Measurements from ENCODE around the gene VAMP8. TPM values are rescaled to one million over a fixed set of nuclear protein-coding genes. Genes with fewer than 3 reads are reported as not detected.
"Not testable (repeated sequence)": the region's sequence is repeated elsewhere in the genome, so short reads cannot be mapped to it uniquely, and the experiment has no call there.

Gene VAMP8
- total RNA-seq, 1 donor from 2014 or later, result 86.1 TPM

DNA sequence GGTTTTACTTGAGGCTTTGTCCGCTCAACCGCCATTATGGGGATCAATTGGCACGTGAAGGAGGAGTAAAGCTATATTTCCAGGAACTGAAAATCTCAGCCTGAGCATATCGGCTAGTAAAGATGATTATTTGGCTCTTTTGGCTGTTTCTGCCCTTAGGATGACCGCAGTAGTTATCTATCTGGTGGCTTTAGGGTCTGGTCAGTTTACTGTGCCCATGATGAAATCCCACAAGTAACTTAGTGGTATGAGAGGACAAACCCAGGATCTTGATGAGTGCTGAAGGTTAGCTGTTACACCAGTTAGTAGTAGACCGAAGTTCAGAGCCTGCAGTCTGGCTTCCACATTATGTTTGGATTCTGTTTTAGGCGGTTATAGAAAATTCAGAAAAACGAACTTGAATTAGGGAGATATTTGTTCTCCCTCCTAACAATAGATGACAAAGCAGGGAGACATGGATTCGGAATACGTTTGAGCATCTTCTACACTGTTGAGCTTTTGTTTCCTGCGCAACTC is 37.2 kb upstream of the VAMP8 start:
- intact Hi-C loops (cut with micrococcal nuclease), result no loop called here
- H3K4me1 Mint-ChIP-seq (ENCODE audit: low read depth), result peaks cover 63% of the 10 kb centered on the region
- H3K27me3 Mint-ChIP-seq (ENCODE audit: insufficient read depth), result no peaks in the 10 kb centered on the region
- peak overlapping the region; percentile 99 for H3K4me3 Mint-ChIP-seq
- peaks cover 58% of the 10 kb centered on the region for H3K36me3 Mint-ChIP-seq (ENCODE audit: low read depth)
- DNase-seq (ENCODE audit: low spot score), result no peak
- H3K9me3 Mint-ChIP-seq, result no peaks in the 10 kb centered on the region
- H3K27ac Mint-ChIP-seq, result peak overlapping the region; percentile 89

- intact Hi-C loops (cut with micrococcal nuclease), result no loop called here
- Mint-ChIP-seq H3K4me1 (ENCODE audit: low read depth) (peaks cover 62% of the 10 kb centered on the region), H3K4me3 (peak overlapping the region; percentile 99), H3K27ac (no peak overlapping the region), H3K27me3 (ENCODE audit: insufficient read depth) (no peaks in the 10 kb centered on the region), H3K36me3 (ENCODE audit: low read depth) (peaks cover 63% of the 10 kb centered on the region), H3K9me3 (no peaks in the 10 kb centered on the region)
- no peak for DNase-seq (ENCODE audit: low spot score)
These were observed 36.1 kb upstream of the VAMP8 start for GRCh38 chr2:85541262-85541661.

GRCh38 chr2:85541753-85542457 is 35.5 kb upstream of the VAMP8 start:
- DNase-seq (ENCODE audit: low spot score), result no peak
- peaks cover 66% of the 10 kb centered on the region for H3K36me3 Mint-ChIP-seq (ENCODE audit: low read depth)
- peak overlapping the region; percentile 99 for H3K4me3 Mint-ChIP-seq
- no peaks in the 10 kb centered on the region for H3K27me3 Mint-ChIP-seq (ENCODE audit: insufficient read depth)
- H3K4me1 Mint-ChIP-seq (ENCODE audit: low read depth), result peaks cover 56% of the 10 kb centered on the region
- peak overlapping the region; percentile 4 for H3K27ac Mint-ChIP-seq
- intact Hi-C loops (cut with micrococcal nuclease), result no loop called here
- H3K9me3 Mint-ChIP-seq, result no peaks in the 10 kb centered on the region

- H3K4me3 Mint-ChIP-seq, result peak overlapping the region; percentile 99
- no peak for DNase-seq (ENCODE audit: low spot score)
- no peaks in the 10 kb centered on the region for H3K27me3 Mint-ChIP-seq (ENCODE audit: insufficient read depth)
- H3K4me1 Mint-ChIP-seq (ENCODE audit: low read depth), result peaks cover 47% of the 10 kb centered on the region
- H3K36me3 Mint-ChIP-seq (ENCODE audit: low read depth), result peaks cover 68% of the 10 kb centered on the region
- H3K27ac Mint-ChIP-seq, result peak overlapping the region; percentile 4
- H3K9me3 Mint-ChIP-seq, result no peaks in the 10 kb centered on the region
- intact Hi-C loops (cut with micrococcal nuclease), result no loop called here
These were observed 34.6 kb upstream of the VAMP8 start for GRCh38 chr2:85542777-85543176.

DNA sequence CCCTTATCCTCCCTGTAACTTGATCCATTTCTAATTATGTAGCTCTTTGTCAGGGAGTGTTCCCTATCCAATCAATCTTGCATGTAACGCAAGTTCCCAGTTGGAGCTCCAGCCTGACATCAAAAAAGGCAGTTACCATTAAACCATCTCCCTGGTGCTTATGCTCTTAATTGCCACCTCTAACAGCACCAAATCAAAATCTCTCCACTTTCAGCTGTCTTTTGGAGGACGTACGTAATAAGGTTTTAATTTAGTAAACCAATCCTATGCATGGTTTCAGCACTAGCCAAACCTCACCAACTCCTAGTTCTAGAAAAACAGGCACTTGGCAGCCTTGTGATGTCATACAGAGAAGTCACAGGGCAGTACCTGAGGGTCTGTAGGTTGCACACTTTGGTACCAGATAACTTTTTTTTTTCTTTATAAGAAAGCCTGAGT is 33.1 kb upstream of the VAMP8 start:
- intact Hi-C loops (cut with micrococcal nuclease), result not testable (repeated sequence)

DNA sequence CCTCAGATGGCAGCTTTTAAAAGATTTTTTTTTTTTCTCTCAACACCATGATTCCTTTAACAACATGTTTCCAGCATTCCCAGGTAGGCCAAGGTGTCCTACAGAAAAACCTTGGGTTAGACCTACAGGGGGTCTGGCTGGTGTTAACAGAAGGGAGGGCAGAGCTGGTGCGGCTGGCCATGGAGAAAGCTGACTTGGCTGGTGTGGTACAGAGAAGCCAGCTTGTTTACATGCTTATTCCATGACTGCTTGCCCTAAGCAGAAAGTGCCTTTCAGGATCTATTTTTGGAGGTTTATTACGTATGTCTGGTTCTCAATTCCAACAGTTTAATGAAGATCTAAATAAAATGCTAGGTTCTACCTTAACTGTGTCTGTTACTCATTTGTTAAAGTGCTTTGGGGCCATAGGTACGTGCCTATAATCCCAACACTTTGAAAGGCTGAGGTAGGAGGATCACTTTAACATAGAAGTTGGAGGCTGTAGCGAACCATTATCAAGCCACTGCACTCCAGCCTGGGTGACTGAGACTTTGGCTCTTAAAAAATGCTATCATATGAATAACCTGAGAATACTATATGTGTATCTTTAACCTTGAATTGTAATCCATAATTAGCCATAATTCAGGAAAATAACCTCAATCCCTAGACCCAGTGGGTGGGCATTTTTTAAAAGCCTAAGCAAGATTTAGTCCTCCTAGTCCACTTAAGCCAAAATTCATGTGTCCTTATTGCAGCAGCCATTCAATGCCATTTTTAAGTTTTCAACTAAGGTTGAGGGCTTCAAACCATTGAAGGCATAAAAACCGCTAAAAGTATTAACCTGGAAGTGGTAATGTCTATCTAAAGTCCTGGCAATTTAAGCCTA is 32.2 kb upstream of the VAMP8 start:
- H3K9me3 Mint-ChIP-seq; DNase-seq (ENCODE audit: low spot score); H3K4me3 Mint-ChIP-seq; intact Hi-C loops (cut with micrococcal nuclease); H3K27ac Mint-ChIP-seq; H3K27me3 Mint-ChIP-seq (ENCODE audit: insufficient read depth): not testable (repeated sequence)
- H3K36me3 Mint-ChIP-seq (ENCODE audit: low read depth), result peaks cover 70% of the 10 kb centered on the region
- H3K4me1 Mint-ChIP-seq (ENCODE audit: low read depth), result peaks cover 42% of the 10 kb centered on the region

More for the DNA sequence above, 33.1 kb upstream of the VAMP8 start:
- H3K27me3 Mint-ChIP-seq (ENCODE audit: insufficient read depth); H3K9me3 Mint-ChIP-seq; DNase-seq (ENCODE audit: low spot score): not testable (repeated sequence)
- Mint-ChIP-seq H3K4me1 (ENCODE audit: low read depth) (peaks cover 43% of the 10 kb centered on the region), H3K4me3 (peak overlapping the region; percentile 33), H3K36me3 (ENCODE audit: low read depth) (peaks cover 73% of the 10 kb centered on the region), H3K27ac (peak overlapping the region; percentile 8)

DNA sequence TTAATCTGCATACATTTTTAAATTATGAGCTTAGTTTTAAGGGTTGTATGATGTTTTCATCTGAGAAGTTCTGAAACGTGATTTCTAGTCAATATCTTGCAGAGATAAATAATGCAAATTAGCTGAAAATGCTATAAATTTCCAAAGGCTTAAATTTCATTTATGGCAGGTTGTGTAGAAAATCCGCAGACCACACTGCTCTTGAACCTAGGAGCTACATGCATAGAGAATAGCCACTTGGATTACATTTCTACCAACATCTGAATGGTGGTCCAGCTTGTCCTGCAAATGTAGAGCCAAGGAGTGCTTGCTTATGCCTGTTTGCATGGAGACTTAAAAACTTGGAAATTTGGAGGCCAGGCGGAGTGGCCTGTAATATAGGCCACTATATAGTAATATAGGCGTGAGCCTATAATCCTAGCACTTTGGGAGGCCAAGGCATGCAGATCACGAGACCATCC is 31.6 kb upstream of the VAMP8 start:
- H3K9me3 Mint-ChIP-seq, result no peaks in the 10 kb centered on the region
- H3K27me3 Mint-ChIP-seq (ENCODE audit: insufficient read depth), result no peaks in the 10 kb centered on the region
- intact Hi-C loops (cut with micrococcal nuclease), result no loop called here
- DNase-seq (ENCODE audit: low spot score), result no peak
- H3K4me3 Mint-ChIP-seq, result no peak overlapping the region
- peaks cover 35% of the 10 kb centered on the region for H3K4me1 Mint-ChIP-seq (ENCODE audit: low read depth)
- no peak overlapping the region for H3K27ac Mint-ChIP-seq
- peaks cover 67% of the 10 kb centered on the region for H3K36me3 Mint-ChIP-seq (ENCODE audit: low read depth)

- Mint-ChIP-seq H3K4me3 (no peak overlapping the region), H3K9me3 (no peaks in the 10 kb centered on the region), H3K4me1 (ENCODE audit: low read depth) (peaks cover 25% of the 10 kb centered on the region), H3K27me3 (ENCODE audit: insufficient read depth) (no peaks in the 10 kb centered on the region), H3K27ac (peak overlapping the region; percentile 51), H3K36me3 (ENCODE audit: low read depth) (peaks cover 64% of the 10 kb centered on the region)
- intact Hi-C loops (cut with micrococcal nuclease), result no loop called here
- no peak for DNase-seq (ENCODE audit: low spot score)
These were observed 30.1 kb upstream of the VAMP8 start for GRCh38 chr2:85547089-85547858.

- intact Hi-C loops (cut with micrococcal nuclease), result no loop called here
- Mint-ChIP-seq H3K27ac (peak overlapping the region; percentile 49), H3K36me3 (ENCODE audit: low read depth) (peaks cover 57% of the 10 kb centered on the region), H3K9me3 (no peaks in the 10 kb centered on the region), H3K4me3 (no peak overlapping the region), H3K4me1 (ENCODE audit: low read depth) (peaks cover 20% of the 10 kb centered on the region), H3K27me3 (ENCODE audit: insufficient read depth) (no peaks in the 10 kb centered on the region)
- DNase-seq (ENCODE audit: low spot score), result no peak
These were observed 29.4 kb upstream of the VAMP8 start for GRCh38 chr2:85547859-85548607.

GRCh38 chr2:85548608-85548900 is 28.8 kb upstream of the VAMP8 start:
- intact Hi-C loops (cut with micrococcal nuclease), result no loop called here
- Mint-ChIP-seq H3K36me3 (ENCODE audit: low read depth) (peaks cover 52% of the 10 kb centered on the region), H3K4me3 (no peak overlapping the region), H3K4me1 (ENCODE audit: low read depth) (peaks cover 16% of the 10 kb centered on the region), H3K9me3 (no peaks in the 10 kb centered on the region), H3K27me3 (ENCODE audit: insufficient read depth) (no peaks in the 10 kb centered on the region), H3K27ac (no peak overlapping the region)
- DNase-seq (ENCODE audit: low spot score), result no peak

- no peak for DNase-seq (ENCODE audit: low spot score)
- Mint-ChIP-seq H3K27me3 (ENCODE audit: insufficient read depth) (no peaks in the 10 kb centered on the region), H3K36me3 (ENCODE audit: low read depth) (peaks cover 47% of the 10 kb centered on the region), H3K9me3 (no peaks in the 10 kb centered on the region), H3K4me3 (no peak overlapping the region), H3K27ac (no peak overlapping the region), H3K4me1 (ENCODE audit: low read depth) (peaks cover 12% of the 10 kb centered on the region)
- intact Hi-C loops (cut with micrococcal nuclease), result no loop called here
These were observed 28.3 kb upstream of the VAMP8 start for GRCh38 chr2:85549095-85549494.

DNA sequence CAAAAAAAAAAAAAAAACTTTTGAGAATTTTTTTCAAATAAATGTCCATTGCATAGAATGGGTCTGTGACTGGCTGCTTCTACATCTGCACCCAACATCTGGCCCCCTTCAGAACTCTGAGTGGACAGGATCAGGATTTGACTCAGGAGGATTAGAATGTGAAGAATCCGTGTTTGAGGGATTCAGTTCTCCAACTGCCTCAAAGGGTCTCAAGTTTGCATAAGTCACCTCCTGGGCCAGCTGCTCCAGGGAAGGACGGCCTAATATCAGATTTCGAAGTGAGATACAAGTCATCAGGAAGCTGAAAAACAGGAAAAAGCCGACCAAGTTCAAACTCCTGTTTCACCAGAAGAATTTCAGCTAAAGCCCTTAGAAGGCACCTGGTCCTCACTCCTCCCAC is 27.6 kb upstream of the VAMP8 start:
- Mint-ChIP-seq H3K9me3 (no peaks in the 10 kb centered on the region), H3K4me1 (ENCODE audit: low read depth) (peaks cover 8% of the 10 kb centered on the region), H3K4me3 (no peak overlapping the region), H3K27me3 (ENCODE audit: insufficient read depth) (no peaks in the 10 kb centered on the region), H3K27ac (no peak overlapping the region), H3K36me3 (ENCODE audit: low read depth) (peaks cover 46% of the 10 kb centered on the region)
- DNase-seq (ENCODE audit: low spot score), result no peak
- intact Hi-C loops (cut with micrococcal nuclease), result no loop called here

All from activated T-helper 1 cell treated with anti-CD3 and anti-CD28 coated beads, Interleukin-12 subunit alpha, Interleukin-12 subunit beta, Interleukin-2, Interleukin-4 antibody, amounts not matched to agents 30 ng/mL and 10 ng/mL and 1 ng/mL, durations not matched to agents 14 hours and 24 hours and 36 hours (primary cell).